D721Med (cell line): Measurements from ENCODE around the gene ATXN1.

ENCODE experiments used
- DNase-seq: peaks from one replicate; pipeline ENCODE4 v3.0.0; 2011; ENCODE audit warnings: low spot score; ENCODE audit not compliant: insufficient read length
- FAIRE-seq: peaks from 2 replicates; lab custom pipeline; 2011; peaks lifted over from hg19 to GRCh38; lab: Jason Lieb, UNC
- TF ChIP-seq, protein P1 (sequence below): IDR thresholded peaks from 2 replicates; pipeline ENCODE4 v1.5.1; 2012; ENCODE audit warnings: mild to moderate bottlenecking, control low read depth; ENCODE audit not compliant: insufficient read depth; ENCODE audit errors: missing control alignments

Gene ATXN1

DNA sequence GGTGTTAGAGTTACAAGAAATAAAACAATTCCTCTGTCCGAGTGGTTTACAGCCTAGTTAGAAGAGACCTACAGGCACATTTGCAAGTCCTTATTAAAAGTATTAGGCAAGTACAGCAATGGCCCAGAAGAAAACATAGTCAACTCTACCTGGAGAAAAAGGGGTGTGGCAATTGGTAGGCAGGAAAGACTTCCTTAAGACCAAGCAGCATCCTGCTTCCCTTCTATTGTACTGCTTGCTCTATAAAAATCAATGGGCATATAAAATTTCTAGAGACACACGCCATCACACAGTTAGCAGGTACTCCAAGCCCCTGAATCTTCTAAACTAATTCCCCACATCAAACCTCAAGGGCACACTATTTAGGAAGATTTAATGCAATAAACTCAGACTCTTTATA is 185.6 kb downstream of the ATXN1 start:
- TF ChIP-seq, protein P1, sequence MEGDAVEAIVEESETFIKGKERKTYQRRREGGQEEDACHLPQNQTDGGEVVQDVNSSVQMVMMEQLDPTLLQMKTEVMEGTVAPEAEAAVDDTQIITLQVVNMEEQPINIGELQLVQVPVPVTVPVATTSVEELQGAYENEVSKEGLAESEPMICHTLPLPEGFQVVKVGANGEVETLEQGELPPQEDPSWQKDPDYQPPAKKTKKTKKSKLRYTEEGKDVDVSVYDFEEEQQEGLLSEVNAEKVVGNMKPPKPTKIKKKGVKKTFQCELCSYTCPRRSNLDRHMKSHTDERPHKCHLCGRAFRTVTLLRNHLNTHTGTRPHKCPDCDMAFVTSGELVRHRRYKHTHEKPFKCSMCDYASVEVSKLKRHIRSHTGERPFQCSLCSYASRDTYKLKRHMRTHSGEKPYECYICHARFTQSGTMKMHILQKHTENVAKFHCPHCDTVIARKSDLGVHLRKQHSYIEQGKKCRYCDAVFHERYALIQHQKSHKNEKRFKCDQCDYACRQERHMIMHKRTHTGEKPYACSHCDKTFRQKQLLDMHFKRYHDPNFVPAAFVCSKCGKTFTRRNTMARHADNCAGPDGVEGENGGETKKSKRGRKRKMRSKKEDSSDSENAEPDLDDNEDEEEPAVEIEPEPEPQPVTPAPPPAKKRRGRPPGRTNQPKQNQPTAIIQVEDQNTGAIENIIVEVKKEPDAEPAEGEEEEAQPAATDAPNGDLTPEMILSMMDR, result no peak
- no peak for FAIRE-seq
- DNase-seq, result no peak

DNA sequence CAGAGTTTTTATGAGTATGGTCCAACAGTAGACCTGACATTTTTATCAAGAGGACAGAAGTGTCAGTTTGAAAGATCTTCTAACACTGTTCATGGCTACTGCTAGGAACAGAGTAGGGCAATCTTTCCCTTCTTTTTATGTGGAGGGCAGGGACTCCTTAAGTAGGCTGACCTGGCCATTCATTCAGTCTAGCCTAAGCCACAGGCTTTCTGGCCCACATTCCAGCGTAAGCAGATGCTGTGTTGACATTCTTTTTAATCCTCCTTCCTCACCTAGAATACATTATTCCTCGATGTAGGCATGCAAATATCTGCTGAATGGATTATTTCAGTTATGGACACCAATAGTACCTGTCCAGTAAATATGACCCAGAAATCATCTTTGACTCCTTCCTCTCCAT is 188.3 kb downstream of the ATXN1 start:
- FAIRE-seq (no peak), DNase-seq (no peak)
- TF ChIP-seq, protein P1, result no peak

DNA sequence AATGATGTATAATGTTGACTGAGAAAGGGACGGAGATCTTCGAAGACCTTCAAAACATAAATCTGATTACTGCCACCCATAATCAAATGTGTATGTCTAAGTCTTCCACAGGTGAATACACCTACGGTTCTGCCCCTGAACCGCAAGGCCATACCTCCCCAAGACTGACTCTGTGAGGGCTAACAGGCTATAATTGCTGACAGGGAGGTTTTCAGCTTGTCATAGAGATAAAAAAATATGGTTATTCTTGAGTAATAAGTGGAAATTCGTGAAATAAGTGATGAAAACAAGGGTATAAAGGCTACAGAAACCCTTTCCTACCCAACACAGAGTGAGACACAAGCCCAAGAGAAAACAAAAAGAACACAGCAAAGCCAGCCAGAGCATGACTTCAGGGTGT is 188.9 kb downstream of the ATXN1 start:
- FAIRE-seq (no peak), DNase-seq (no peak)
- TF ChIP-seq, protein P1, result no peak

DNA sequence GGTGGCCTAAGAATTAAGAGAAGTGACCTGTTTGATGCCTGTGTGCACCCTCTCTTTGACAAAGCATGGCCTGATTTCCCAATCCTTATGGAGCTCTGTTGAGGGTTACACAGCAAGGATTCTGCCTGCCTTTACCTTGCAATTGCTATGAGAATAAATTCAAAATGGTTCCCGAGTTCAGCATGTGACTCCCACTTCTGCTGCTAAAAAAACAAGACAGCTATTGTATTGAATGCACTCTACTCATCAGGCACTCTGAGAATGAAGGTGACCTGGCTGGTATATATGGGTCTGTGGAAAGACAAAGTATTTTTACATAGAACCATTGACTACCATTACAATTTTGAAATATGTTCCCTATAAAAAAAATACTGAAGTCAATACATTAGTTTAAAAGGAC is 190.3 kb downstream of the ATXN1 start:
- FAIRE-seq (no peak), DNase-seq (no peak)
- TF ChIP-seq, protein P1, result no peak

DNA sequence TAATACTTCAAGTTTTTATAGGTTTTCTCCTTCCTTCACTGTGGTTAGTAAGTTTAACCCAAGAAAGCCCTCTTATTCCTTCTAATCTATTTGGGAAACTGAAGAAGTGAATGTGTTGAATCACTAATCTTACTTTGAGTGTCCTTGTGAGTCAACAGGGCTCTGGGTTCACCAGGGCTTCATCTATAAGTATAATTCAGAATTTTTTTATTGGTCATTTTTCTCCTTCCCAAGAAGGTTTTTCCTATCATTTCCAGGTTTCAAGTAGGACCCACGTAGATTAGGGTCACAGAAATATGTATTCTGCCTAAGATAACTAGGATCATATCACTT is 191.1 kb downstream of the ATXN1 start:
- DNase-seq (no peak), FAIRE-seq (no peak)
- TF ChIP-seq, protein P1, result no peak

DNA sequence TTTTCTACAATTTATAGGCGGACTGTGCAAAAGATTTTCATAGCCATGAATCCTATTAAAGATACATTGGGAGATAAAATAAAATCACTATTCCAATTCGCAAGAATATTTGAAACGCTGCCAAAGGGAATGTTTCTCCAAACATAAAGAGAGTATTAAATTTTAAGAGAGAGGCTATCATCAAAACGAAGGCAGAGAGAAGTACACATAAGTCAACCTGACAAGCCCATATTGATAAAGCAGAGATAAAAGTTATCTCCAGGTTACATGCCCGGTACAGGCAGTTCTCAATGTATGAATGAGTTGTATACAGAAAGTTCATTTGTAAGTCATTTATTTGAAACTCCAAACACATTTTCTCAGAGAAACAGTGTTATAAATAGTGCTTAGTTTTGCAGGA is 193.1 kb downstream of the ATXN1 start:
- DNase-seq (no peak), FAIRE-seq (no peak)
- TF ChIP-seq, protein P1, result no peak

DNA sequence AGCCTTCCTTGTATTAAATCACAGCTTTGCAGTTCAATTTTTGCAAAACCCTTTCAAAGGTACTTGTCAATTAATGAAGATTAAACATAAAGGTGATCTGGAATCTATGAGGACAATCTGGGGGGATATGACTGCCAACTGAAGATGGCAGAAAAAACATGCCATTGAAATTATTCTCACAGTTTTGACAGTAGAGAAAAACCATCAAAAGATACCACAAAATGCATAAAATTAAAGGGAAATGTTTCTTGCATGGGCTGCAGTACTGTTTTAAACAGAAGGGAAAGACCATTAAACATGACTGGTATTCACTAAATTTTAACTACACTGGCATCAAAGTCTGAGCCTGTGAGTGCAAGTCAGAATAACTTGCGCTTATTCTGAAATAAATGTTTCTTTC is 194.2 kb downstream of the ATXN1 start:
- no peak for FAIRE-seq
- TF ChIP-seq, protein P1, result no peak

More for the DNA sequence above, 194.2 kb downstream of the ATXN1 start:
- no peak for DNase-seq
